ENCODE data around the gene CDH3. TPM values are rescaled to one million over a fixed set of nuclear protein-coding genes. Genes with fewer than 3 reads are reported as not detected.

CDH3 gene
- total and polyA plus RNA-seq, 2 of the 13 experiments (the other 11 are each of a cell fraction or from before 2014, with no cell fraction given) = 0.11 TPM; not detected in 1

DNA sequence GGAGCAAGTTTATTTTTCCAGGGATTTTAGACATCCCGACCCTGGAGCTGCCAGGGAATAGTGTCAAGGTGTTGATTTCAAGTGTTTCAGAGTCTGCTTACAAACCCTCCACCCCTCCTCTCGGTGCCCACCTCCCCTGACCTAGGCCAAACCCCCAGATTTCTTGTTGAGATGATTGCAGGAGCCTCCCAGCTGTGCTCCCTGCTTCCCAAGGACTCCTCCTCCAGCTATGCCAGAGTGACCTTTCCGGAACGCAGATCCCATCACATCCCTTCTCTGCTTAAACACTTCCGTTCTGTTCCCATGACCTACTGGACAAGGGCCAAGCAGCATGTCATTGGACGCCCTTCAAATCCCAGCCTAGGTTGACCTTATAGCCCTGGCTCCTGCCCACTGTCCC is 68.3 kb downstream of the CDH3 start (continued):
- TF ChIP-seq ZNF235 (CRISPR knock-in tag; IDR thresholded peaks at IDR 0.05; ENCODE audit: borderline replicate concordance) (no peak), PTBP1 (IDR thresholded peaks at IDR 0.05; ENCODE audit: low read depth, low read length, poor library complexity, severe bottlenecking) (no peak), MIER2 (CRISPR knock-in tag; IDR thresholded peaks at IDR 0.05) (no peak), XBP1 (CRISPR knock-in tag; IDR thresholded peaks at IDR 0.05) (no peak), PHF8 (CRISPR knock-in tag; IDR thresholded peaks at IDR 0.05) (no peak), CREB1 (IDR thresholded peaks at IDR 0.05) (no peak), CREB1 (CRISPR knock-in tag; IDR thresholded peaks at IDR 0.05) (no peak), SMAD3 (CRISPR knock-in tag; IDR thresholded peaks at IDR 0.05) (no peak), ZNF263 (CRISPR knock-in tag; IDR thresholded peaks at IDR 0.05) (peak; percentile 98), JARID2 (CRISPR knock-in tag; IDR thresholded peaks at IDR 0.05; ENCODE audit: insufficient replicate concordance) (no peak), ATM (IDR thresholded peaks at IDR 0.05; ENCODE audit: borderline replicate concordance) (no peak), NFKB2 (CRISPR knock-in tag; IDR thresholded peaks at IDR 0.05; ENCODE audit: borderline replicate concordance) (no peak), ZMAT3 (CRISPR knock-in tag; conservative IDR thresholded peaks at IDR 0.05) (no peak), SATB2 (CRISPR knock-in tag; IDR thresholded peaks at IDR 0.05) (no peak), SP140L (CRISPR knock-in tag; IDR thresholded peaks at IDR 0.05; ENCODE audit: borderline replicate concordance) (no peak), PHF20 (CRISPR knock-in tag; IDR thresholded peaks at IDR 0.05) (peak; percentile 47), POLR2G (IDR thresholded peaks at IDR 0.05; ENCODE audit: low read depth, low read length) (no peak), ZNF24 (IDR thresholded peaks at IDR 0.05) (no peak)
- TF ChIP-seq, protein P1, sequence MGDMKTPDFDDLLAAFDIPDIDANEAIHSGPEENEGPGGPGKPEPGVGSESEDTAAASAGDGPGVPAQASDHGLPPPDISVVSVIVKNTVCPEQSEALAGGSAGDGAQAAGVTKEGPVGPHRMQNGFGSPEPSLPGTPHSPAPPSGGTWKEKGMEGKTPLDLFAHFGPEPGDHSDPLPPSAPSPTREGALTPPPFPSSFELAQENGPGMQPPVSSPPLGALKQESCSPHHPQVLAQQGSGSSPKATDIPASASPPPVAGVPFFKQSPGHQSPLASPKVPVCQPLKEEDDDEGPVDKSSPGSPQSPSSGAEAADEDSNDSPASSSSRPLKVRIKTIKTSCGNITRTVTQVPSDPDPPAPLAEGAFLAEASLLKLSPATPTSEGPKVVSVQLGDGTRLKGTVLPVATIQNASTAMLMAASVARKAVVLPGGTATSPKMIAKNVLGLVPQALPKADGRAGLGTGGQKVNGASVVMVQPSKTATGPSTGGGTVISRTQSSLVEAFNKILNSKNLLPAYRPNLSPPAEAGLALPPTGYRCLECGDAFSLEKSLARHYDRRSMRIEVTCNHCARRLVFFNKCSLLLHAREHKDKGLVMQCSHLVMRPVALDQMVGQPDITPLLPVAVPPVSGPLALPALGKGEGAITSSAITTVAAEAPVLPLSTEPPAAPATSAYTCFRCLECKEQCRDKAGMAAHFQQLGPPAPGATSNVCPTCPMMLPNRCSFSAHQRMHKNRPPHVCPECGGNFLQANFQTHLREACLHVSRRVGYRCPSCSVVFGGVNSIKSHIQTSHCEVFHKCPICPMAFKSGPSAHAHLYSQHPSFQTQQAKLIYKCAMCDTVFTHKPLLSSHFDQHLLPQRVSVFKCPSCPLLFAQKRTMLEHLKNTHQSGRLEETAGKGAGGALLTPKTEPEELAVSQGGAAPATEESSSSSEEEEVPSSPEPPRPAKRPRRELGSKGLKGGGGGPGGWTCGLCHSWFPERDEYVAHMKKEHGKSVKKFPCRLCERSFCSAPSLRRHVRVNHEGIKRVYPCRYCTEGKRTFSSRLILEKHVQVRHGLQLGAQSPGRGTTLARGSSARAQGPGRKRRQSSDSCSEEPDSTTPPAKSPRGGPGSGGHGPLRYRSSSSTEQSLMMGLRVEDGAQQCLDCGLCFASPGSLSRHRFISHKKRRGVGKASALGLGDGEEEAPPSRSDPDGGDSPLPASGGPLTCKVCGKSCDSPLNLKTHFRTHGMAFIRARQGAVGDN (CRISPR knock-in tag; IDR thresholded peaks at IDR 0.05) = peak; percentile 19; the same call in 1 of the 2 replicates
- TF ChIP-seq, protein P2, sequence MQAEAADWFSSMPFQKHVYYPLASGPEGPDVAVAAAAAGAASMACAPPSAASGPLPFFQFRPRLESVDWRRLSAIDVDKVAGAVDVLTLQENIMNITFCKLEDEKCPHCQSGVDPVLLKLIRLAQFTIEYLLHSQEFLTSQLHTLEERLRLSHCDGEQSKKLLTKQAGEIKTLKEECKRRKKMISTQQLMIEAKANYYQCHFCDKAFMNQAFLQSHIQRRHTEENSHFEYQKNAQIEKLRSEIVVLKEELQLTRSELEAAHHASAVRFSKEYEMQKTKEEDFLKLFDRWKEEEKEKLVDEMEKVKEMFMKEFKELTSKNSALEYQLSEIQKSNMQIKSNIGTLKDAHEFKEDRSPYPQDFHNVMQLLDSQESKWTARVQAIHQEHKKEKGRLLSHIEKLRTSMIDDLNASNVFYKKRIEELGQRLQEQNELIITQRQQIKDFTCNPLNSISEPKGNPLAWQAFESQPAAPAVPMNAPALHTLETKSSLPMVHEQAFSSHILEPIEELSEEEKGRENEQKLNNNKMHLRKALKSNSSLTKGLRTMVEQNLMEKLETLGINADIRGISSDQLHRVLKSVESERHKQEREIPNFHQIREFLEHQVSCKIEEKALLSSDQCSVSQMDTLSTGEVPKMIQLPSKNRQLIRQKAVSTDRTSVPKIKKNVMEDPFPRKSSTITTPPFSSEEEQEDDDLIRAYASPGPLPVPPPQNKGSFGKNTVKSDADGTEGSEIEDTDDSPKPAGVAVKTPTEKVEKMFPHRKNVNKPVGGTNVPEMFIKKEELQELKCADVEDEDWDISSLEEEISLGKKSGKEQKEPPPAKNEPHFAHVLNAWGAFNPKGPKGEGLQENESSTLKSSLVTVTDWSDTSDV (CRISPR knock-in tag; IDR thresholded peaks at IDR 0.05) = no peak
- TF ChIP-seq, protein P3, sequence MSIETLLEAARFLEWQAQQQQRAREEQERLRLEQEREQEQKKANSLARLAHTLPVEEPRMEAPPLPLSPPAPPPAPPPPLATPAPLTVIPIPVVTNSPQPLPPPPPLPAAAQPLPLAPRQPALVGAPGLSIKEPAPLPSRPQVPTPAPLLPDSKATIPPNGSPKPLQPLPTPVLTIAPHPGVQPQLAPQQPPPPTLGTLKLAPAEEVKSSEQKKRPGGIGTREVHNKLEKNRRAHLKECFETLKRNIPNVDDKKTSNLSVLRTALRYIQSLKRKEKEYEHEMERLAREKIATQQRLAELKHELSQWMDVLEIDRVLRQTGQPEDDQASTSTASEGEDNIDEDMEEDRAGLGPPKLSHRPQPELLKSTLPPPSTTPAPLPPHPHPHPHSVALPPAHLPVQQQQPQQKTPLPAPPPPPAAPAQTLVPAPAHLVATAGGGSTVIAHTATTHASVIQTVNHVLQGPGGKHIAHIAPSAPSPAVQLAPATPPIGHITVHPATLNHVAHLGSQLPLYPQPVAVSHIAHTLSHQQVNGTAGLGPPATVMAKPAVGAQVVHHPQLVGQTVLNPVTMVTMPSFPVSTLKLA (IDR thresholded peaks at IDR 0.05) = no peak
- TF ChIP-seq, protein P4, sequence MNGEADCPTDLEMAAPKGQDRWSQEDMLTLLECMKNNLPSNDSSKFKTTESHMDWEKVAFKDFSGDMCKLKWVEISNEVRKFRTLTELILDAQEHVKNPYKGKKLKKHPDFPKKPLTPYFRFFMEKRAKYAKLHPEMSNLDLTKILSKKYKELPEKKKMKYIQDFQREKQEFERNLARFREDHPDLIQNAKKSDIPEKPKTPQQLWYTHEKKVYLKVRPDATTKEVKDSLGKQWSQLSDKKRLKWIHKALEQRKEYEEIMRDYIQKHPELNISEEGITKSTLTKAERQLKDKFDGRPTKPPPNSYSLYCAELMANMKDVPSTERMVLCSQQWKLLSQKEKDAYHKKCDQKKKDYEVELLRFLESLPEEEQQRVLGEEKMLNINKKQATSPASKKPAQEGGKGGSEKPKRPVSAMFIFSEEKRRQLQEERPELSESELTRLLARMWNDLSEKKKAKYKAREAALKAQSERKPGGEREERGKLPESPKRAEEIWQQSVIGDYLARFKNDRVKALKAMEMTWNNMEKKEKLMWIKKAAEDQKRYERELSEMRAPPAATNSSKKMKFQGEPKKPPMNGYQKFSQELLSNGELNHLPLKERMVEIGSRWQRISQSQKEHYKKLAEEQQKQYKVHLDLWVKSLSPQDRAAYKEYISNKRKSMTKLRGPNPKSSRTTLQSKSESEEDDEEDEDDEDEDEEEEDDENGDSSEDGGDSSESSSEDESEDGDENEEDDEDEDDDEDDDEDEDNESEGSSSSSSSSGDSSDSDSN (CRISPR knock-in tag; IDR thresholded peaks at IDR 0.05) = peak; percentile 29; the same call in 1 of the 2 replicates
